ENCODE results near the gene BRD2. TPM values are rescaled to one million over a fixed set of nuclear protein-coding genes. Genes with fewer than 3 reads are reported as not detected.

The BRD2 gene
- total RNA-seq, 1 experiment from 2014 or later = 157 TPM

- no TSS peak for BruUV-seq (replicated peaks)
- no peak overlapping the region for H3K4me2 ChIP-seq
- H3K79me2 ChIP-seq (ENCODE audit: low read depth) = no peaks in the 10 kb centered on the region
- no peaks in the 10 kb centered on the region for H3K36me3 ChIP-seq (ENCODE audit: low read depth)
- intact Hi-C loops (cut with micrococcal nuclease; ENCODE audit: unreplicated experiment) = loop anchor here (1.0 to 2.0 kb wide), 2 partner anchors 15 to 59 kb away; partner anchors contain the start of gene BRD2
- H3K9me3 ChIP-seq (ENCODE audit: insufficient read depth, low read depth) = no peaks in the 10 kb centered on the region
- ChIA-PET POLR2A (ENCODE audit: unreplicated experiment) (interaction anchor here (0.7 to 2.7 kb wide), 2 partner anchors 18 to 60 kb away, joined by 3 to 37 read pairs; no protein-coding TSS in a partner anchor), CTCF (interaction anchor here (1.2 to 2.2 kb wide), 6 partner anchors 18 to 115 kb away, joined by 4 to 18 read pairs (median 8); partner anchors contain the start of gene TAP2)
- no peaks in the 10 kb centered on the region for H4K20me1 ChIP-seq (ENCODE audit: insufficient read depth)
- peaks cover 4% of the 10 kb centered on the region for H3K4me1 ChIP-seq (replicated peaks; ENCODE audit: insufficient read depth)
- no peak overlapping the region for H2AFZ ChIP-seq
- 0 out of 2 replicates have a peak, but pooled peaks cover 3% of the 10 kb centered on the region for H3F3A ChIP-seq (ENCODE audit: insufficient read depth, low read depth)
- H3K4me3 ChIP-seq = no peak overlapping the region
- no peak for TF ChIP-seq CTCF (conservative IDR thresholded peaks at IDR 0.05)
- TF ChIP-seq EZH2 (IDR thresholded peaks at IDR 0.05; ENCODE audit: low read depth) = no peak
- H3K27ac ChIP-seq = no peak overlapping the region
- H3K9me2 ChIP-seq (ENCODE audit: insufficient read depth) = no peaks in the 10 kb centered on the region
- H3K27me3 ChIP-seq (ENCODE audit: insufficient read depth, low read depth) = no peaks in the 10 kb centered on the region
- DNase-seq = no peak
Measured at GRCh38 chr6:32953775-32954174, 14.6 kb upstream of the BRD2 start.

GRCh38 chr6:32954267-32954666 lies 14.1 kb upstream of the BRD2 start:
- BruUV-seq (replicated peaks) = no TSS peak
- Histone ChIP-seq H3K27ac (no peak overlapping the region), H3K4me2 (no peak overlapping the region), H3K36me3 (ENCODE audit: low read depth) (no peaks in the 10 kb centered on the region), H3K79me2 (ENCODE audit: low read depth) (no peaks in the 10 kb centered on the region), H3K27me3 (ENCODE audit: insufficient read depth, low read depth) (no peaks in the 10 kb centered on the region), H4K20me1 (ENCODE audit: insufficient read depth) (no peaks in the 10 kb centered on the region), H3K4me1 (replicated peaks; ENCODE audit: insufficient read depth) (peaks cover 4% of the 10 kb centered on the region), H3K9me3 (ENCODE audit: insufficient read depth, low read depth) (no peaks in the 10 kb centered on the region), H3F3A (ENCODE audit: insufficient read depth, low read depth) (0 out of 2 replicates have a peak, but pooled peaks cover 3% of the 10 kb centered on the region), H3K9me2 (ENCODE audit: insufficient read depth) (no peaks in the 10 kb centered on the region), H2AFZ (no peak overlapping the region), H3K4me3 (no peak overlapping the region)
- intact Hi-C loops (cut with micrococcal nuclease; ENCODE audit: unreplicated experiment) = no loop called here
- TF ChIP-seq CTCF (conservative IDR thresholded peaks at IDR 0.05) = no peak
- TF ChIP-seq EZH2 (IDR thresholded peaks at IDR 0.05; ENCODE audit: low read depth) = no peak
- DNase-seq = no peak
- ChIA-PET CTCF (interaction anchor here (1.2 to 2.2 kb wide), 3 partner anchors 21 to 30 kb away, joined by 3 to 18 read pairs (median 11); no protein-coding TSS in a partner anchor), POLR2A (ENCODE audit: unreplicated experiment) (interaction anchor here (2.7 kb wide), 1 partner anchor 17 kb away, joined by 37 read pairs; no protein-coding TSS in a partner anchor)

GRCh38 chr6:32954986-32955802 lies 13.2 kb upstream of the BRD2 start:
- H4K20me1 ChIP-seq (ENCODE audit: insufficient read depth) = no peaks in the 10 kb centered on the region
- H3F3A ChIP-seq (ENCODE audit: insufficient read depth, low read depth) = 0 out of 2 replicates have a peak, but pooled peaks cover 3% of the 10 kb centered on the region
- DNase-seq = no peak
- H3K9me3 ChIP-seq (ENCODE audit: insufficient read depth, low read depth) = no peaks in the 10 kb centered on the region
- no peak overlapping the region for H3K4me3 ChIP-seq
- H2AFZ ChIP-seq = no peak overlapping the region
- ChIA-PET POLR2A (ENCODE audit: unreplicated experiment) (interaction anchor here (0.5 to 0.6 kb wide), 2 partner anchors 60 to 713 kb away, joined by 4 to 10 read pairs; no protein-coding TSS in a partner anchor), CTCF (interaction anchor here (0.6 to 1.2 kb wide), 4 partner anchors 22 to 88 kb away, joined by 3 to 5 read pairs (median 4); no protein-coding TSS in a partner anchor)
- peaks cover 4% of the 10 kb centered on the region for H3K4me1 ChIP-seq (replicated peaks; ENCODE audit: insufficient read depth)
- H3K9me2 ChIP-seq (ENCODE audit: insufficient read depth) = no peaks in the 10 kb centered on the region
- TF ChIP-seq EZH2 (IDR thresholded peaks at IDR 0.05; ENCODE audit: low read depth) = no peak
- peak; percentile 33; the same call in 1 of the 2 replicates for TF ChIP-seq CTCF (conservative IDR thresholded peaks at IDR 0.05)
- no peak overlapping the region for H3K27ac ChIP-seq
- H3K36me3 ChIP-seq (ENCODE audit: low read depth) = no peaks in the 10 kb centered on the region
- no peaks in the 10 kb centered on the region for H3K79me2 ChIP-seq (ENCODE audit: low read depth)
- no peaks in the 10 kb centered on the region for H3K27me3 ChIP-seq (ENCODE audit: insufficient read depth, low read depth)
- H3K4me2 ChIP-seq = no peak overlapping the region
- intact Hi-C loops (cut with micrococcal nuclease; ENCODE audit: unreplicated experiment) = no loop called here
- no TSS peak for BruUV-seq (replicated peaks)

Measured in PC-9 (cell line).